ENCODE data around the gene GDI1. TPM values are rescaled to one million over a fixed set of nuclear protein-coding genes. Genes with fewer than 3 reads are reported as not detected.

GDI1 gene
- total and polyA plus RNA-seq, 2 of the 4 experiments (the other 2 are of a cell fraction): 113 to 291 TPM

- no TSS peak for BruUV-seq (replicated peaks)
- Histone ChIP-seq H4K20me1 (ENCODE audit: insufficient read depth, low read length) (no peaks in the 10 kb centered on the region; the same call in 1 of the 2 replicates), H3K4me3 (ENCODE audit: insufficient read depth, low read depth, low read length) (peak within 1 kb of the TSS; percentile 84), H3K23ac (ENCODE audit: low read depth, low read length) (peak within 1 kb of the TSS; percentile 91), H3K36me3 (ENCODE audit: control insufficient read depth, insufficient read depth, low read length) (peaks cover 5% of the 10 kb centered on the region; the same call in 1 of the 2 replicates), H4K91ac (ENCODE audit: insufficient read depth, low read depth, low read length) (peak within 1 kb of the TSS; percentile 15; the same call in 1 of the 2 replicates), H2AK9ac (replicated peaks; ENCODE audit: low read depth, low read length, poor library complexity) (peak within 1 kb of the TSS; percentile 96), H3K9me1 (ENCODE audit: insufficient read depth, low read length) (peaks cover 8% of the 10 kb centered on the region; the same call in 1 of the 2 replicates), H3K14ac (replicated peaks; ENCODE audit: low read depth, low read length) (peak within 1 kb of the TSS; percentile 86), H2AK5ac (ENCODE audit: low read depth, low read length) (peak within 1 kb of the TSS; percentile 66), H2BK20ac (ENCODE audit: low read depth, low read length) (no peak within 1 kb of the TSS), H2BK15ac (ENCODE audit: low read depth, low read length) (peak within 1 kb of the TSS; percentile 39; the same call in 1 of the 3 replicates), H3K79me1 (ENCODE audit: low read depth in 1 of 2, low read length in 2 of 2) (peaks cover 0 to 25% of the 10 kb centered on the region in 2 experiments; a peak in 2 of 4 replicates), H3K4me2 (ENCODE audit: low read depth, low read length) (peak within 1 kb of the TSS; percentile 89), H3K4me1 (ENCODE audit: control insufficient read depth, insufficient read depth, low read length) (peaks cover 2% of the 10 kb centered on the region; the same call in 1 of the 2 replicates), H3K56ac (ENCODE audit: extremely low read depth, insufficient read depth, low read length) (peak within 1 kb of the TSS; percentile 76; the same call in 1 of the 2 replicates), H3K18ac (ENCODE audit: low read depth, low read length) (peak within 1 kb of the TSS; percentile 71; the same call in 1 of the 2 replicates), H2BK120ac (ENCODE audit: low read depth, low read length) (0 out of 2 replicates have a peak within 1 kb of the TSS, but pooled peaks have one; percentile 30), H3K4ac (ENCODE audit: low read depth, low read length) (peak within 1 kb of the TSS; percentile 85), H3K9me3 (ENCODE audit: control insufficient read depth, insufficient read depth, low read length) (no peaks in the 10 kb centered on the region), H3K9ac (ENCODE audit: low read depth, low read length) (peak within 1 kb of the TSS; percentile 95), H3K27ac (ENCODE audit: insufficient read depth, low read length) (peak within 1 kb of the TSS; percentile 93), H4K5ac (ENCODE audit: low read depth, low read length) (peak within 1 kb of the TSS; percentile 75), H4K8ac (ENCODE audit: low read depth in 2 of 2, low read length in 2 of 2) (peak within 1 kb of the TSS; percentile 86 to 89; a peak in 2 of 4 replicates), H3K27me3 (ENCODE audit: control insufficient read depth, insufficient read depth, low read length) (no peaks in the 10 kb centered on the region), H2AFZ (replicated peaks; ENCODE audit: low read length, poor library complexity) (peak within 1 kb of the TSS; percentile 91), H2BK5ac (ENCODE audit: low read depth, low read length, poor library complexity, severe bottlenecking) (peak within 1 kb of the TSS; percentile 69)
- POLR2A ChIA-PET (ENCODE audit: unreplicated experiment): interaction anchor here (0.5 to 1.0 kb wide), 2 partner anchors 12 to 119 kb away, joined by 3 read pairs; no protein-coding TSS in a partner anchor
- dilution Hi-C loops (cut with HindIII; ENCODE audit: low sequenced_read_pairs, unreplicated experiment) (no loop called here), in situ Hi-C loops (cut with MboI; ENCODE audit: low sequenced_read_pairs) (no loop called here), intact Hi-C loops (cut with micrococcal nuclease) (loop anchor here (1.0 to 2.0 kb wide), 3 partner anchors 26 to 56 kb away; partner anchors contain the start of genes FAM3A, G6PD and IKBKG)
- no peak for TF ChIP-seq CEBPB (IDR thresholded peaks at IDR 0.05; ENCODE audit: low read depth, low read length)
- no peak for TF ChIP-seq BHLHE40 (IDR thresholded peaks at IDR 0.05; ENCODE audit: low read depth, low read length)
- TF ChIP-seq RCOR1 (IDR thresholded peaks at IDR 0.05; ENCODE audit: insufficient replicate concordance, low read length): no peak
- TF ChIP-seq CTCF (conservative IDR thresholded peaks at IDR 0.05; ENCODE audit: low read depth, low read length): 0 out of 2 replicates have a peak, but pooled peaks have one; percentile 10
- TF ChIP-seq RAD21 (IDR thresholded peaks at IDR 0.05; ENCODE audit: low read length): 0 out of 2 replicates have a peak, but pooled peaks have one; percentile 13
- TF ChIP-seq POLR2A (IDR thresholded peaks at IDR 0.05; ENCODE audit: low read depth, low read length): peak; percentile 95
- TF ChIP-seq CHD1 (IDR thresholded peaks at IDR 0.05; ENCODE audit: low read depth, low read length): no peak
- no peak for TF ChIP-seq USF2 (IDR thresholded peaks at IDR 0.05; ENCODE audit: low read depth, low read length)
- 0 out of 2 replicates have a peak, but pooled peaks have one; percentile 35 for TF ChIP-seq MAZ (IDR thresholded peaks at IDR 0.05; ENCODE audit: borderline replicate concordance, low read depth, low read length)
- TF ChIP-seq MXI1 (IDR thresholded peaks at IDR 0.05; ENCODE audit: borderline replicate concordance, low read depth, low read length): no peak
- WGBS, 2 experiments (ENCODE audit: extremely low coverage in 2 of 2, insufficient read length in 1 of 2): 32% methylated on average over 22 of the region's 71 CpGs; no CpG with 5 or more reads in 1 of the 2 experiments
- DNase-seq (peak; percentile 92), ATAC-seq (ENCODE audit: low read depth) (peak; percentile 86)
- CTCF ChIA-PET: interaction anchor here (0.6 kb wide), 1 partner anchor 63 kb away, joined by 4 read pairs; no protein-coding TSS in a partner anchor
Observed at GRCh38 chrX:154490414-154491083, 53.6 kb downstream of the GDI1 start, which contains the start of gene SLC10A3. SLC10A3 (minus strand) TSS chrX:154490629; CDS start chrX:154488940, 1,689 bp downstream.
